Measurements from ENCODE around the gene UBE2V1. TPM values are rescaled to one million over a fixed set of nuclear protein-coding genes. Genes with fewer than 3 reads are reported as not detected.

Gene UBE2V1
- total RNA-seq, 1 donor from 2014 or later, result 38.1 TPM

- DNase-seq (ENCODE audit: low read depth, low spot score), result no peak
Observed at GRCh38 chr20:50048420-50049166, 64.4 kb downstream of the UBE2V1 start.

GRCh38 chr20:50044353-50044960 is 68.5 kb downstream of the UBE2V1 start:
- DNase-seq (ENCODE audit: low read depth, low spot score), result no peak

GRCh38 chr20:50043573-50044352 is 69.2 kb downstream of the UBE2V1 start:
- no peak for DNase-seq (ENCODE audit: low read depth, low spot score)

- no peak for DNase-seq (ENCODE audit: low read depth, low spot score)
Observed at GRCh38 chr20:50042370-50043313, 70.3 kb downstream of the UBE2V1 start.

- no peak for DNase-seq (ENCODE audit: low read depth, low spot score)
Observed at GRCh38 chr20:50041246-50041873, 71.6 kb downstream of the UBE2V1 start.

GRCh38 chr20:50040432-50041245 is 72.3 kb downstream of the UBE2V1 start:
- DNase-seq (ENCODE audit: low read depth, low spot score), result no peak

GRCh38 chr20:50039706-50040431 is 73.1 kb downstream of the UBE2V1 start:
- DNase-seq (ENCODE audit: low read depth, low spot score), result no peak

GRCh38 chr20:50038574-50038991 is 74.4 kb downstream of the UBE2V1 start:
- DNase-seq (ENCODE audit: low read depth, low spot score), result no peak

- DNase-seq (ENCODE audit: low read depth, low spot score), result no peak
Observed at GRCh38 chr20:50038169-50038568, 74.8 kb downstream of the UBE2V1 start.

- no peak for DNase-seq (ENCODE audit: low read depth, low spot score)
Observed at GRCh38 chr20:50037575-50037974, 75.4 kb downstream of the UBE2V1 start.

- DNase-seq (ENCODE audit: low read depth, low spot score), result no peak
Observed at GRCh38 chr20:50037123-50037522, 75.8 kb downstream of the UBE2V1 start.

- no peak for DNase-seq (ENCODE audit: low read depth, low spot score)
Observed at GRCh38 chr20:50036703-50037102, 76.2 kb downstream of the UBE2V1 start.

GRCh38 chr20:50034567-50035180 is 78.3 kb downstream of the UBE2V1 start:
- no peak for DNase-seq (ENCODE audit: low read depth, low spot score)

- no peak for DNase-seq (ENCODE audit: low read depth, low spot score)
Observed at GRCh38 chr20:50032955-50033666, 79.8 kb downstream of the UBE2V1 start.

Data from pulmonary artery endothelial cell (primary cell).